GM18505 (cell line): Measurements from ENCODE around the gene S1PR4.
"Not testable (repeated sequence)": the region's sequence is repeated elsewhere in the genome, so short reads cannot be mapped to it uniquely, and the experiment has no call there.

Source experiments
- ATAC-seq: cut with Tn5 transposase; IDR thresholded peaks from one replicate; pipeline ENCODE4 v1.9.1; 2021; ENCODE audit not compliant: unreplicated experiment
- POLR2A ChIP-seq: IDR thresholded peaks from 4 replicates; pipeline ENCODE4 v1.6.1; 2011; ENCODE audit warnings: borderline replicate concordance; ENCODE audit not compliant: insufficient read depth, insufficient read length; ENCODE audit errors: extremely low read depth

S1PR4 gene

DNA sequence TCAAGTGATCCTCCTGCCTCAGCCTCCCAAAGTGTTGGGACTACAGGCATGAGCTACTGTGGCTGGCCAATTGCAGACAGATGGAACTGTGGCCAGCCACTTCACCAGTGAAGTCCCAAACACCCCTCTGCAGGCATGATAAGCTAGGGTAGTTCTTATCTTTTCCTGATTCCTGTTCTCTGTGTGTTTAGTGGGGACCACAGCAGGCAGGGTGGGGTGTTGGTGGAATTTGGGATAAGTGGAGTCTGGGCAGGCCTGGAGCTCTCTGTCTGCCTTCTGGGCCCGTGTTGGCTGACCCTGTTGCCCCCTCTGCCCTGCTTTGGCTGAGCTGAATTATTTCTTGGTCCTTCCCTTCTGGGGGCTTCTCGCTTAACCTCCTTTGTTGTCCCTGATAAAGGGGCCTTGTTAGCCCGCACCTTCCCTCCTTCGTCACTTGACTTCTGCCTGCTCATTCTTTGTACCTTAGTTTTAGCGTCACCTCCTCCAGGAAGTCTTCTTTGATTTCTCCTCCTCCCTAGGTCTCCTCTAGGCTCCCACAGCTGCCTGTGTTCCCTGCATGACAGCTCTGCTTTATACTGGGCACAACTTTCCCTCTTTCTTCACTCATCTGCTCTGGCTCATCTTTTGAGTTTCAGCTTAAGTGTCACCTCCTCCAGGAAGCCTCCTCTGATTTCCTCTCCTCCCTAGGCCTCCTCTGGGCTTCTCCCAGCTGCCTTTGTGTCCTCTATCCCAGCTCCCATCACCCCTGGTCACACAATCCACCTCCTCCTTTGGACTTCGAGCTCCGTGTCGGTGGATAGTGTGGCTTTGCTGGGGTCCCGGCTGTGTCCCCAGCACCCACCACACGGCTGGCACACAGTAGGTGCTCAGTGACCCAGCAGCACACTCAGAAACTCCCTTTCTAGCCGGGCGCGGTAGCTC is 5.4 kb downstream of the S1PR4 start:
- ATAC-seq = no peak
- no peak for TF ChIP-seq POLR2A

DNA sequence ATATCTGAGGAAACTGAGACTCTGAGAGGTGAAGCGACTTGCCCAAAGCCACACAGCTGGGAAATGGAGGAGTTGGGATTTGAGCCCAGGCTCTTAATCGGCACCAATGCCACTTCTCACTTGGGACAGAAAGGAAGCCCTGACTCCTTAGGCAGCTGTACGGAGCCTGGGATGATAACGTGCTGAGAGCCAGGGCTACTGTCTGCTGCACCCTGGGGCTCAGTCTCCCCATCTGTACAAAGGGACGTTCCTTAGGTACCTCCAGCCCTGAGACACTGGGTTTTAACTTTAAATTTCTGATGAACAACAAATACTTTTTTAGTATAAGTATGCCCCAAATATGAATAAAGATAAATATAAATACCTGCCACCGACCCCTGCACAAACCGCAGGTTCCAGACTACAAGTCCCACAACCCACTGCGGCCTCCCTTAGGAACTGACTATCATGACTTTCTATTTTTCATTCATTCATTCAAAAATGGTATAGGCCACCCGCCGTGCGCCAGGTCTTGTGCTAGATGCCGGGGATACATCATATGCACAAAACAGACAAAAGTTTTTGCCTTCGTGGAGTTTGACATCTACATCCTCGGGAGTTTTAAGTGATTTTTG is 6.4 kb downstream of the S1PR4 start:
- no peak for ATAC-seq
- TF ChIP-seq POLR2A = no peak

DNA sequence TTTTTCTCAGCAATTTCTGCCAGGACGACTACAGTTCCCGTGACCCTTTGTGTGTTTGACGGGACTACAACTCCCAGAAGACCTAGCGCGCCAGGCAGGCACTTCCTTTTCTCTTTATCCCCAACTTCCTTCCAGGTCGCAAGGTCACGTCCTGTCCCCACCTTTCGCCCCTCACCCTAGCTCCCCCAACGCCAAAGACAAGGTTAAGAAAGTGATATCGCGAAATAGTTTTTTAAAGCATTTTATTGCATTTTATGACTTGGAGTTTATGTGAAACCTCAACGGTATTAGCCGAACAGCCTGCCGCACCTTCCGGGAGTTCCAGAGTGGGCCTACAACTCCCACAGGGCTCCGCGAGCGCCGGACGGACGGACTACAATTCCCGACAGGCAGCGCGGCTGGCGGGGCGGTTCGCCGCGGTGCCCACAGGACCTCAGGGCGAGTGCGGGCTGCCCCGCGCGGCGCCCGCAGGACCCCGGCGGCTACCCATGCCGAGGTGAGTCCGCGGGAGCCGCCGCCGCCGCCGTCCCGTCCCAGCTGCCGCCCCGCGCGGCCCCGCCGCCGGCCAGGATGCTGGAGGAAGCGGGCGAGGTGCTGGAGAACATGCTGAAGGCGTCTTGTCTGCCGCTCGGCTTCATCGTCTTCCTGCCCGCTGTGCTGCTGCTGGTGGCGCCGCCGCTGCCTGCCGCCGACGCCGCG is 7.0 kb downstream of the S1PR4 start, which contains the start of gene NCLN:
Gene NCLN (plus strand): TSS at position 470 of the 699 bp plus-strand sequence. CDS start 101 bp downstream, at position 571.
- peak; percentile 60 for TF ChIP-seq POLR2A

DNA sequence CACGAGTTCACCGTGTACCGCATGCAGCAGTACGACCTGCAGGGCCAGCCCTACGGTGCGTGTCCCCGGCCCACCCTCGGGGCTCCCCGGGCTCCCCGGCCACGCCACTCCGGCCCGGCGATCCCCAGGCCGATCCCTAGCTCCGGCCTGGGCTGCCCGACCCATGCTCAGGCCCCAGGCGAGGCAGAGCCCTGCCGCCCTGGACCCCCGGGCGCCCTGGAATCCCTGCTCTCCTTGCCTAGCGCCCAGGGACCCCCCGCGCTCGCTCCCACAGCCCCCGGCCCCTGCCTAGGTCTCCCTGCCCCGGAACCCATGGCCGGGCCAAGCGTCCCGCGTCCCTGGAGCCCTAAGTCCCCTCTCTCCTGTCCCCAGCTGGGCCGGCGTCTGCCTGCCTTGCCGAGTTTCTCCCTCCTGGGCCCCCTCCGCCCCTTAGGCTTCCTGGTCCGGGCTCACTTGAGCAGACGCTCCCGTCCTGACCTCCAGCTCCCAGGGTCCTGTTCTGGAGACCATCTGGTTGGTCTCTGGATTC is 7.7 kb downstream of the S1PR4 start:
- TF ChIP-seq POLR2A = no peak
- ATAC-seq = peak; percentile 6

More for the DNA sequence above, 7.0 kb downstream of the S1PR4 start, which contains the start of gene NCLN:
- ATAC-seq = peak; percentile 72

DNA sequence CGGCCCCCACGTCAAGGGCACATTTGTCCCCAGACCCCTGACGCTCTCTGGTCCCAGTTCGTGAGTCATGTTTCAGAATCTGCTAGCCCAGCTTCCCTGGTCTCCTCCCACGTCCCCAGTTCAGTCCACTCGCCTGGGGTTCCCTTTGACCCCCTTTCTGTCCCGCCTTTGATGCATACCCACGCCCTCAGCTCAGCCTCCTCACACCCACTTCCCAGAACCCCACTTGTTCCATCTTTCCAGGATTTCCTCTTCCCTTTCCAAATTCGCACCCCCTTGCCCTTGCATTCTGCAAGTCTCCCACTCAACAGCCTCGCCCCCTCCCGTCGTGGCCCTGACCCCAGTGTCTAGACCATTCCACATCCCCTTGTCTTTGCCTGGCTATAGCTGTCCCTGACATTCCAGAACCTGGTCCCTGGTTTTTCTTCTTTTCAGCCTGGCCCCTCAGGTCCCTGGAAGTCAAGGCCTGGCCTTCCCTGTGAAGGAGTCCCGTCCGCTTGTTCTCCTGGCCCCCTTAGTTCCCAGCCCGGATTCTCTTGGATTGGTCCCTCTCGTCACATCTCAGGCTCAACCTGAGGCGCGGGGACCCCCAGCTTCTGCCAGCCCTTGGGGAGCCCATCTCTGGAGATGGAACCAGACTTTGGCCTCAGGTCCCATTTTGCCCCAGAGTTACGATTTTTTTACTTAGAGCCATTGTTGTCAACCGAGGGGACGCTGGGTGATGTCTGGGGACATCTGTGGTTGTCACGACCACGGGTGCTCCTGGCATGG is 8.5 kb downstream of the S1PR4 start:
- no peak for TF ChIP-seq POLR2A
- ATAC-seq = no peak

DNA sequence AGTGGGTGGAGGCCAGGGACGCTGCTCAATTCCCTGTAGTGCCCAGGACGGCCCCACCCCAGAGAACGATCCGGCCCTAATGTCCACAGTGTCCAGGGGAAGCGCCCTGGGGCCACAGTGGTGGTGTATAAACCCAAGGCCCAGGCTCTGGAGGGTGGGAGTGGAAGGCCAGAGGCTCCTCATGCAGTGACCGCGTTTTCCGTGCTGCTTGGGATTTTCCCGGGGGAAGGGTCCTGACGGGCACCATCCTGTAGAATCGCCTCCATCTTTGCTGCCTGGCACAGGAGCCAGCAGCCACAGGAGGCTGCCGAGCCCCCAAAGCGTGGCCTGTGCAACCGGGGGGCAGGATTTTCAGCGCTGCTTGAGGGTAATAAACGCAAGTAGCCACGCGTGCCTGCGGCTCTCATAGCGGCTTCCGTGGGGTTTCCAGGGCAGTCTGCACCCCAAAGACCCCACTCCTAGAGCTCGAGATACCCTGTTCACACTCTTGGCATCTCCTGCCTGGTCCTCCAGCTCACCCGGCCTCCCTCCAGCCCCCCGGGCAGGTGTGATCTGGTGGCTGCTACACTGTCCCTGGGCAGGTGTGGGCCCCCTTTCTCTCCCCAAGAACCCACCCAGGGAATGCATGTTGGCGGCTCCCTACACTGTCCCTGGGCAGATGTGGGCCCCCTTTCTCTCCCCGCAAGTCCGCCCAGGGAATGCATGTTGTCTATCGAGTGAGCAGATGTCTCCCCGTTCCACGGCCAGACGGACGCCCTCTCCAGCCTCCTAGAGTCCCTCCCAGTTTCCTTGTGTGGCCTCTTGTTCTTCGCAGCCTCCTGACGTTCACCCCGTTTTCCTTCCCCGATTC is 9.3 kb downstream of the S1PR4 start:
- no peak for TF ChIP-seq POLR2A
- ATAC-seq = no peak

DNA sequence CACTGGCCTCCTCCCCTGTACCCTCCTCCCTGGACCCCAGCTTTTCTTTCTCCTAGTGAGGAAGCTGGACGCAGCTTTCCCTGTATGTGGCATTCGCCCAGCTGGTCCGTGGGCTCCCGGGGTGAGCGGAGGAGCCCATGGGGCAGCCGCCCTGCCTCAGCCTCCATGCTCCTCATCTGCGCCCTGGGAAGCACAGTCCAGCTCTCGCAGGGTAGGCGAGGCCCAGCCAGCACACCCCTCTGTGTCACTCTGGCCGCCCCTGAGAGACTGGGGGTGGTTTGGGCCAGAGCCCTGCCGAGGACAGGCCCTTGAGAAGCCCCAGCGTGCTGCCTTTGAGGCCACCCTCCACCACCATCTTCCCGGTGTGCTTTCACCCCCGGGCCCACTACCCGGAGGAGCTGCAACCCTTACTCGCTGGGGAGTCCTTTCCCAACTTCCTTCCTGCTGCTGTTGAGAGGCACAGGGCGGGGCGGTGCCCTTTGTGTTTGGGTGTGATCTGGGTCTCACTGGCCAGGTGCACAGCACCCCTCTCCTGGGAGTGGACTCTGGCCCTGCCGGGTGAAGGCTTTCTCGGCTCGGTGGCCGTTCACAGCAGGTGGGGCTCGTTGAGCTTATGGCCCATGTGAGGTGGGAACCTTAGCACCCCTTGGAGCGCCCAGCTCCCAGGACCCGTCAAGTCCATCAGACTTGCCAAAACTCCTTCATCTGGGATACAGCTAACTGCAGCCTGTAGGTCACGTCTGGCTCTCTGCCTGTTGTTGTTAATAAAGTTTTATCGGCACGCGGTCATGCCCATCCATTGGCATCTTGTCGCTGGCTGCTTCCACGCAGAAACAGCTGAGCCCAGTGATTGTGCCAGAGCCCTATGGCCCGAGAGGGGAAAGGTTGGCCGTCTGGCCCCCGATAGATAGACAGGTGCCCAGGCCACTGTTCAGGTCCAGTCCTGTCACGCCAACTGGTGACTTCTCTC is 10.3 kb downstream of the S1PR4 start:
- no peak for TF ChIP-seq POLR2A
- no peak for ATAC-seq

DNA sequence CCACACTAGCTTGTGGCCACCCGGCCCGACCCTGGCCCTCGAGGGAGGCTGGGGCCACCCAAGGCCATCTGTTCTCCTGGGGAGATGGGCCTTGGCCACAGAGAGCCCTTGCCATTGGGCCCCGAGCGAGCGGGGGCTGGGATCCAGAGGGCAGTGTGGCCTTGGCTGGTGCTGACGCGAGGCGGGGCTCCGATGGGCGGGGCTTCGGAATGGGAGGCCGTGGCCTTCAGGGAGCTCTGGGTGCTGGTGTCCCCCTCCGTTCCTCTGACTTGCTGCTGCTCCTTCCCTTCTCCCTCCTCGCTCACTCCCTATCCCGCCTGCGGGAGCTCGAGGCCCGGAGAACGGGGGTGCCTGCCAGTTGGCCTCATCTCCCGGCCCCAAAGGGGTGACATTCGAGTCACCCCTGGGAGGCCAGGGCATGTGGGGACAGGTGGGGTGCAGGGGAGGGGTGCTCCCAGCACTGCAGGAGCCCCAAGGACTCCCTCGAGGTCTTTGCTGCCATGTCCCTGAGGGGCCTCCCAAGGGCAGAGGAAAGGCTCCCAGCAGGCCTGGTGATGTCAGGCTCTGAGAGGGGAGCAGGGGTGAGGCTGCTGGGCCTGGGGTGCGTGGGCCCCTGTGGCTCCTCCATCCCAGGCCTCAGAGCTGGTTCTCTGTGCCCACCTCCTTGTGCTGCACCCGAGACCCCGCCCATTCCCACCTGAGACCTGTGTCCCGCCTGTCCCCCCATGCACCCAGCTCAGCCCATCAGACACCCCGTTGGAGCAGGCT is 11.3 kb downstream of the S1PR4 start:
- ATAC-seq = no peak
- no peak for TF ChIP-seq POLR2A

DNA sequence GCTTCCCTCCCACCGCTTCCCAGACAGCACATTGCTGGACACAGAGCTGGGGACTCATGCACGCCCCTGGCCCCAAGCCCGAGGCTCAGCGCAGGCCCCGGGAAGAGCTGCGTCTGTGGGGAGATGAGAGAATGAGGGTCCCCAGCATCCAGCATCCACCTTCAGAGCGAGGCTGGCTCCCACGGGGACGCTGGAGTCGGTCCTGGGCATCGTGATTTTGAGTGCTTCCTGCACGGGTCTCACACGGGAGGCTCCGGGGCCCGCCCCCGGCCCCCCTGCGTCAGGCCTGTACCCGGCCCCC is 11.9 kb downstream of the S1PR4 start:
- no peak for ATAC-seq
- no peak for TF ChIP-seq POLR2A

DNA sequence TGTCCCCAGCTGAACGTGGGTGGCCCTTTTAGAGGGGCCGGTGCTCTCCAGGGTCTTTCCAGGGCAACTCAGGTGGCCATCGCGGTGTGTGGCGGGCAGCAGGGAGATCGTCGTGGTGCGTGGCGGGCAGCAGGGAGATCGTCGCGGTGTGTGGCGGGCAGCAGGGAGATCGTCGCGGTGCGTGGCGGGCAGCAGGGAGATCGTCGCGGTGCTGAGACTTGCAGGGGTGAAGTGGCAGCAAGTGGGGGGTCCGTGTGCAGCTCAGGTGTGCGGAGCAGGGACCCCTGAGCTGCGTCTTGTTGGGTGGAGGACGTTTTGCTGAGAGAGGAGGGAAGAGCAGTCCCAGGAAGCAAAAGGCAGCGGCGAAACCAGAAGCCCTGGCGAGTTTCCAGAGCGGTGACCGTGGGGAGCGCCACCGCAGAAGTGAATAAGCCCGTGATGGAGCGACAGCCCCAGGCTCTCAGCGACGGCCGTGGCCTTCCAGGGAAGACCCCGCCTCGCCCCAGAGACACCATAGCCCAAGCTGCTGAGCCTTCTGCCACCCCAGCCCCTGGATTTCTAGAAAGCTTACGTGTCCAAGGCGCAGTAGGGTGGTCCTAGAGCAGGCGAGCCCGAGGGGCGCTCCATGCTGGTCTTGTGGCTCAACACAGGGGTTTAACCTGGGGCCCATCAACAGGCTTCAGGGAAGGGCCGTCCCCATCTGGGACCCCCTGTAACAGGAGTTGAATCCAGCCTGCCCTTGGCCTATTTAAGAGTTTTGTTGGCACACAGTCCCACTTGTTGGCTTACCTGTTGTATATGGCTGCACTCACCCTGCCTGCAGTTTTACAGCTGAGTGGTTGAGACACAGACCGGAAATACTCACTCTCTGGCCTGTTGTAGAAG is 12.6 kb downstream of the S1PR4 start:
- no peak for TF ChIP-seq POLR2A
- ATAC-seq = no peak

DNA sequence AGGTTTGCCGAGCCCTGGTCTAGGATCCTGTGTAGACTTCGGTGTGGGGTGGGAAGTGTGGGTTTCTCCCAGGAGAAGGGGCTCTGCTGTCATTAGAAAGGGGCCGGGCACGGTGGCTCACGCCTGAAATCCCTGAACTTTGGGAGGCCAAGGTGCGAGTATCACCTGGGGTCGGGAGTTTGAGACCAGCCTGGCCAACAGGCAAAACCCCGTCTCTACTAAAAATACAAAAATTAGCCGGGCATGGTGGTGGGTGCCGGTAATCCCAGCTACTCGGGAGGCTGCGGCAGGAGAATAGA is 13.2 kb downstream of the S1PR4 start:
- ATAC-seq = not testable (repeated sequence)
